Brain pericyte (primary cell): Measurements from ENCODE around the gene RGS3.

Source experiments
- DNase-seq: peaks from one replicate; pipeline ENCODE4 v3.0.0-alpha.2; 2012; ENCODE audit warnings: low read depth, low spot score

RGS3 gene

GRCh38 chr9:113511856-113512761, 48.6 kb downstream of the RGS3 start:
- no peak for DNase-seq

GRCh38 chr9:113513111-113513510, 49.6 kb downstream of the RGS3 start:
- DNase-seq = no peak

GRCh38 chr9:113513536-113513935, 50.0 kb downstream of the RGS3 start:
- DNase-seq = no peak

- DNase-seq = no peak
Observed at GRCh38 chr9:113514061-113514460, 50.5 kb downstream of the RGS3 start.

GRCh38 chr9:113514748-113515147, 51.2 kb downstream of the RGS3 start:
- no peak for DNase-seq

GRCh38 chr9:113515862-113516261, 52.3 kb downstream of the RGS3 start:
- DNase-seq = no peak

GRCh38 chr9:113516840-113517577, 53.5 kb downstream of the RGS3 start:
- no peak for DNase-seq

GRCh38 chr9:113519426-113520108, 56.0 kb downstream of the RGS3 start:
- no peak for DNase-seq

- DNase-seq = no peak
Observed at GRCh38 chr9:113520109-113520642, 56.6 kb downstream of the RGS3 start.

- DNase-seq = no peak
Observed at GRCh38 chr9:113521693-113522255, 58.2 kb downstream of the RGS3 start.

- no peak for DNase-seq
Observed at GRCh38 chr9:113522419-113522818, 58.9 kb downstream of the RGS3 start.

- no peak for DNase-seq
Observed at GRCh38 chr9:113522858-113523257, 59.3 kb downstream of the RGS3 start.

- DNase-seq = no peak
Observed at GRCh38 chr9:113523421-113524141, 60.1 kb downstream of the RGS3 start.

- no peak for DNase-seq
Observed at GRCh38 chr9:113524468-113524867, 60.9 kb downstream of the RGS3 start.

- no peak for DNase-seq
Observed at GRCh38 chr9:113525205-113525604, 61.7 kb downstream of the RGS3 start.

GRCh38 chr9:113525831-113526230, 62.3 kb downstream of the RGS3 start:
- no peak for DNase-seq

GRCh38 chr9:113526231-113526746, 62.8 kb downstream of the RGS3 start:
- no peak for DNase-seq

- no peak for DNase-seq
Observed at GRCh38 chr9:113526841-113527240, 63.3 kb downstream of the RGS3 start.

- DNase-seq = no peak
Observed at GRCh38 chr9:113528088-113528487, 64.6 kb downstream of the RGS3 start.

GRCh38 chr9:113528811-113529210, 65.3 kb downstream of the RGS3 start:
- DNase-seq = no peak
